ENCODE measurements around the gene PALD1. TPM values are rescaled to one million over a fixed set of nuclear protein-coding genes. Genes with fewer than 3 reads are reported as not detected.

Gene PALD1
- total and polyA plus RNA-seq, 2 of the 13 experiments (the other 11 are each of a cell fraction or from before 2014, with no cell fraction given), result 0.07 to 0.09 TPM

GRCh38 chr10:70560511-70560941 is 82.0 kb downstream of the PALD1 start:
- H3K36me3 ChIP-seq (replicated peaks in 1 of 2; ENCODE audit: control insufficient read depth in 1 of 2, insufficient read depth in 2 of 2, low read length in 2 of 2), result no peaks in the 10 kb centered on the region
- H3K4me2 ChIP-seq (ENCODE audit: low read depth, low read length), result no peak overlapping the region
- DNase-seq (ENCODE audit: low spot score), result no peak
- no TSS peak for BruUV-seq (replicated peaks)
- in situ Hi-C loops (cut with HindIII; ENCODE audit: extremely low pct_ligation_motif_present, low pct_unique_long_range_greater_than_20kb) (no loop called here), intact Hi-C loops (cut with micrococcal nuclease; ENCODE audit: unreplicated experiment) (no loop called here)
- no peak overlapping the region for H2AFZ ChIP-seq (ENCODE audit: low read length)
- no peaks in the 10 kb centered on the region for H3K79me2 ChIP-seq (ENCODE audit: insufficient read depth, low read length)
- no peak for FAIRE-seq
- peaks cover 2% of the 10 kb centered on the region in 2 experiments; a peak in 2 of 5 replicates for H3K27me3 ChIP-seq (ENCODE audit: control insufficient read depth in 1 of 2, insufficient read depth in 2 of 2, low read length in 2 of 2)
- WGBS (ENCODE audit: low lambda C conversion rate), result 100% methylated on average over 1 of the region's 14 CpGs
- H3K27ac ChIP-seq (ENCODE audit: extremely low read length, insufficient read depth, low read length), result no peak overlapping the region
- H3K9ac ChIP-seq (ENCODE audit: insufficient read depth, low read depth, low read length), result no peak overlapping the region
- no peak for ATAC-seq
- peaks cover 11% of the 10 kb centered on the region; the same call in 1 of the 2 replicates for H3K4me1 ChIP-seq (ENCODE audit: insufficient read depth, low read length)
- H4K20me1 ChIP-seq (ENCODE audit: insufficient read depth, low read length), result no peaks in the 10 kb centered on the region
- ChIA-PET CTCF (ENCODE audit: low intra/inter-chr PET ratio, low total read pairs) (interaction anchor here (2.5 kb wide), 1 partner anchor 198 kb away, joined by 26 read pairs; no protein-coding TSS in a partner anchor), POLR2A (no interaction called here)
- H3K9me3 ChIP-seq (ENCODE audit: low read length), result no peaks in the 10 kb centered on the region
- no peak overlapping the region for H3K4me3 ChIP-seq (replicated peaks in 1 of 3; ENCODE audit: insufficient read depth in 1 of 3, low read depth in 2 of 3, low read length in 3 of 3)
- no peak for TF ChIP-seq PAX8 (CRISPR knock-in tag; IDR thresholded peaks at IDR 0.05; ENCODE audit: borderline replicate concordance)
- no peak for TF ChIP-seq ZNF891 (CRISPR knock-in tag; IDR thresholded peaks at IDR 0.05)
- TF ChIP-seq SNAPC2 (CRISPR knock-in tag; IDR thresholded peaks at IDR 0.05), result no peak
- TF ChIP-seq HINFP (CRISPR knock-in tag; IDR thresholded peaks at IDR 0.05; ENCODE audit: low read depth), result no peak
- no peak for TF ChIP-seq MEIS1 (CRISPR knock-in tag; IDR thresholded peaks at IDR 0.05; ENCODE audit: borderline replicate concordance)
- TF ChIP-seq, protein P1, sequence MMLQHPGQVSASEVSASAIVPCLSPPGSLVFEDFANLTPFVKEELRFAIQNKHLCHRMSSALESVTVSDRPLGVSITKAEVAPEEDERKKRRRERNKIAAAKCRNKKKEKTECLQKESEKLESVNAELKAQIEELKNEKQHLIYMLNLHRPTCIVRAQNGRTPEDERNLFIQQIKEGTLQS (CRISPR knock-in tag; IDR thresholded peaks at IDR 0.05), result no peak
- TF ChIP-seq BCLAF1 (IDR thresholded peaks at IDR 0.05), result no peak
- TF ChIP-seq KDM5B (CRISPR knock-in tag; IDR thresholded peaks at IDR 0.05; ENCODE audit: borderline replicate concordance), result no peak
- no peak for TF ChIP-seq TAF15 (IDR thresholded peaks at IDR 0.05; ENCODE audit: low read depth, low read length, poor library complexity, severe bottlenecking)
- TF ChIP-seq MZF1 (CRISPR knock-in tag; IDR thresholded peaks at IDR 0.05; ENCODE audit: borderline replicate concordance), result no peak
- TF ChIP-seq ZNF503 (CRISPR knock-in tag; IDR thresholded peaks at IDR 0.05), result no peak
- TF ChIP-seq, protein P2, sequence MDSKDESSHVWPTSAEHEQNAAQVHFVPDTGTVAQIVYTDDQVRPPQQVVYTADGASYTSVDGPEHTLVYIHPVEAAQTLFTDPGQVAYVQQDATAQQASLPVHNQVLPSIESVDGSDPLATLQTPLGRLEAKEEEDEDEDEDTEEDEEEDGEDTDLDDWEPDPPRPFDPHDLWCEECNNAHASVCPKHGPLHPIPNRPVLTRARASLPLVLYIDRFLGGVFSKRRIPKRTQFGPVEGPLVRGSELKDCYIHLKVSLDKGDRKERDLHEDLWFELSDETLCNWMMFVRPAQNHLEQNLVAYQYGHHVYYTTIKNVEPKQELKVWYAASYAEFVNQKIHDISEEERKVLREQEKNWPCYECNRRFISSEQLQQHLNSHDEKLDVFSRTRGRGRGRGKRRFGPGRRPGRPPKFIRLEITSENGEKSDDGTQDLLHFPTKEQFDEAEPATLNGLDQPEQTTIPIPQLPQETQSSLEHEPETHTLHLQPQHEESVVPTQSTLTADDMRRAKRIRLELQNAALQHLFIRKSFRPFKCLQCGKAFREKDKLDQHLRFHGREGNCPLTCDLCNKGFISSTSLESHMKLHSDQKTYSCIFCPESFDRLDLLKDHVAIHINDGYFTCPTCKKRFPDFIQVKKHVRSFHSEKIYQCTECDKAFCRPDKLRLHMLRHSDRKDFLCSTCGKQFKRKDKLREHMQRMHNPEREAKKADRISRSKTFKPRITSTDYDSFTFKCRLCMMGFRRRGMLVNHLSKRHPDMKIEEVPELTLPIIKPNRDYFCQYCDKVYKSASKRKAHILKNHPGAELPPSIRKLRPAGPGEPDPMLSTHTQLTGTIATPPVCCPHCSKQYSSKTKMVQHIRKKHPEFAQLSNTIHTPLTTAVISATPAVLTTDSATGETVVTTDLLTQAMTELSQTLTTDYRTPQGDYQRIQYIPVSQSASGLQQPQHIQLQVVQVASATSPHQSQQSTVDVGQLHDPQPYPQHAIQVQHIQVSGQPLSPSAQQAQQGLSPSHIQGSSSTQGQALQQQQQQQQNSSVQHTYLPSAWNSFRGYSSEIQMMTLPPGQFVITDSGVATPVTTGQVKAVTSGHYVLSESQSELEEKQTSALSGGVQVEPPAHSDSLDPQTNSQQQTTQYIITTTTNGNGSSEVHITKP (CRISPR knock-in tag; IDR thresholded peaks at IDR 0.05; ENCODE audit: low read depth), result no peak
- TF ChIP-seq SKI (IDR thresholded peaks at IDR 0.05; ENCODE audit: partially characterized antibody), result no peak
- TF ChIP-seq ZNF724P (CRISPR knock-in tag; IDR thresholded peaks at IDR 0.05; ENCODE audit: borderline replicate concordance), result no peak

All from HepG2 (cell line).